ENCODE data around the gene LONP1. TPM values are rescaled to one million over a fixed set of nuclear protein-coding genes. Genes with fewer than 3 reads are reported as not detected.

LONP1 gene
- polyA plus RNA-seq, 1 of the 3 experiments (the other 2 are of a cell fraction) = 111 TPM

- Histone ChIP-seq H3K27me3 (ENCODE audit: insufficient read depth) (no peaks in the 10 kb centered on the region), H3K9ac (no peak overlapping the region), H3F3A (replicated peaks; ENCODE audit: insufficient read depth) (no peaks in the 10 kb centered on the region), H3K9me2 (no peaks in the 10 kb centered on the region), H3K79me2 (ENCODE audit: insufficient read depth) (peaks cover 17% of the 10 kb centered on the region), H3K36me3 (replicated peaks in 1 of 2; ENCODE audit: control insufficient read depth in 1 of 2, insufficient read depth in 2 of 2, low read length in 1 of 2) (no peaks in the 10 kb centered on the region), H4K20me1 (ENCODE audit: insufficient read depth) (no peaks in the 10 kb centered on the region), H3K27ac (ENCODE audit: low read depth in 2 of 2, low read length in 1 of 2) (no peak overlapping the region), H3K4me2 (no peak overlapping the region), H2AFZ (ENCODE audit: low read depth) (no peak overlapping the region), H3K4me1 (ENCODE audit: control insufficient read depth in 1 of 2, insufficient read depth in 2 of 2, low read depth in 1 of 2, low read length in 1 of 2) (peaks cover 4 to 21% of the 10 kb centered on the region in 2 experiments; a peak in 1 of 4 replicates), H3K4me3 (ENCODE audit: low read depth in 2 of 2, low read length in 1 of 2) (no peak overlapping the region), H3K9me3 (no peaks in the 10 kb centered on the region)
- ChIA-PET POLR2A (no interaction called here), CTCF (interaction anchor here (2.4 kb wide), 1 partner anchor 12 kb away, joined by 6 read pairs; the partner anchor contains the start of gene RPL36)
- no peak for DNase-seq
- 95% methylated on average over 8 of the region's 9 CpGs for WGBS (ENCODE audit: low lambda C conversion rate)
- TF ChIP-seq MXI1 (IDR thresholded peaks at IDR 0.05; ENCODE audit: low read depth, low read length) (no peak), FOXJ3 (CRISPR knock-in tag; IDR thresholded peaks at IDR 0.05) (no peak), MEF2A (IDR thresholded peaks at IDR 0.05; ENCODE audit: borderline replicate concordance, low read depth) (no peak), USF1 (IDR thresholded peaks at IDR 0.05; ENCODE audit: borderline replicate concordance, low read depth) (no peak), FOXM1 (IDR thresholded peaks at IDR 0.05; ENCODE audit: low read depth) (no peak), POLR2AphosphoS5 (IDR thresholded peaks at IDR 0.05; ENCODE audit: low read depth, low read length) (no peak), NFIC (IDR thresholded peaks at IDR 0.05; ENCODE audit: borderline replicate concordance) (no peak), SIN3A (IDR thresholded peaks at IDR 0.05; ENCODE audit: borderline replicate concordance, low read depth, low read length) (no peak), CHD2 (IDR thresholded peaks at IDR 0.05; ENCODE audit: low read length, partially characterized antibody) (no peak), USF2 (IDR thresholded peaks at IDR 0.05; ENCODE audit: borderline replicate concordance, low read depth, low read length) (no peak), NRF1 (IDR thresholded peaks at IDR 0.05; ENCODE audit: low read depth, low read length) (no peak), ELF1 (IDR thresholded peaks at IDR 0.05) (no peak), TCF12 (IDR thresholded peaks at IDR 0.05) (no peak), GATA2 (CRISPR knock-in tag; IDR thresholded peaks at IDR 0.05) (no peak), EZH2phosphoT487 (IDR thresholded peaks at IDR 0.05; ENCODE audit: borderline replicate concordance, low read depth) (no peak)
Observed at GRCh38 chr19:5677580-5677979, 42.4 kb downstream of the LONP1 start.

GRCh38 chr19:5677136-5677535, 42.8 kb downstream of the LONP1 start:
- Histone ChIP-seq H3K9me2 (no peaks in the 10 kb centered on the region), H3K36me3 (replicated peaks in 1 of 2; ENCODE audit: control insufficient read depth in 1 of 2, insufficient read depth in 2 of 2, low read length in 1 of 2) (no peaks in the 10 kb centered on the region), H3K4me1 (ENCODE audit: control insufficient read depth in 1 of 2, insufficient read depth in 2 of 2, low read depth in 1 of 2, low read length in 1 of 2) (peaks cover 4 to 17% of the 10 kb centered on the region in 2 experiments; a peak in 1 of 4 replicates), H2AFZ (ENCODE audit: low read depth) (no peak overlapping the region), H3K9me3 (no peaks in the 10 kb centered on the region), H3K27me3 (ENCODE audit: insufficient read depth) (no peaks in the 10 kb centered on the region), H3K27ac (ENCODE audit: low read depth in 2 of 2, low read length in 1 of 2) (no peak overlapping the region), H3K9ac (no peak overlapping the region), H3K4me3 (ENCODE audit: low read depth in 2 of 2, low read length in 1 of 2) (no peak overlapping the region), H3F3A (replicated peaks; ENCODE audit: insufficient read depth) (no peaks in the 10 kb centered on the region), H4K20me1 (ENCODE audit: insufficient read depth) (no peaks in the 10 kb centered on the region), H3K79me2 (ENCODE audit: insufficient read depth) (peaks cover 17% of the 10 kb centered on the region), H3K4me2 (no peak overlapping the region)
- 88% methylated on average over 4 of the region's 10 CpGs for WGBS (ENCODE audit: low lambda C conversion rate)
- ChIA-PET CTCF (interaction anchor here (2.2 to 2.4 kb wide), 2 partner anchors 10 to 12 kb away, joined by 6 to 9 read pairs; partner anchors contain the start of gene RPL36), POLR2A (no interaction called here)
- no peak for DNase-seq
- TF ChIP-seq USF1 (IDR thresholded peaks at IDR 0.05; ENCODE audit: borderline replicate concordance, low read depth) = no peak
- TF ChIP-seq RCOR1 (IDR thresholded peaks at IDR 0.05; ENCODE audit: low read length) = no peak
- no peak for TF ChIP-seq FOSL2 (IDR thresholded peaks at IDR 0.05; ENCODE audit: borderline replicate concordance, low read depth)
- no peak for TF ChIP-seq TAF1 (IDR thresholded peaks at IDR 0.05; ENCODE audit: borderline replicate concordance, low read depth, low read length)
- no peak for TF ChIP-seq GATA2 (CRISPR knock-in tag; IDR thresholded peaks at IDR 0.05)
- no peak for TF ChIP-seq JUND (IDR thresholded peaks at IDR 0.05)
- TF ChIP-seq PBX3 (IDR thresholded peaks at IDR 0.05) = no peak
- no peak for TF ChIP-seq SIN3A (IDR thresholded peaks at IDR 0.05; ENCODE audit: borderline replicate concordance, low read depth, low read length)
- TF ChIP-seq TEAD4 (IDR thresholded peaks at IDR 0.05; ENCODE audit: borderline replicate concordance, insufficient read depth) = no peak
- TF ChIP-seq MEF2A (IDR thresholded peaks at IDR 0.05; ENCODE audit: borderline replicate concordance, low read depth) = no peak
- TF ChIP-seq EZH2phosphoT487 (IDR thresholded peaks at IDR 0.05; ENCODE audit: borderline replicate concordance, low read depth) = no peak
- no peak for TF ChIP-seq TCF12 (IDR thresholded peaks at IDR 0.05)
- no peak for TF ChIP-seq MAX (IDR thresholded peaks at IDR 0.05; ENCODE audit: low read depth)
- no peak for TF ChIP-seq CTCF (IDR thresholded peaks at IDR 0.05)
- no peak for TF ChIP-seq YY1 (IDR thresholded peaks at IDR 0.05; ENCODE audit: low read depth)
- TF ChIP-seq NRF1 (IDR thresholded peaks at IDR 0.05; ENCODE audit: low read depth, low read length) = no peak
